HCT116 (cell line): ENCODE results near the gene SPRING1. TPM values are rescaled to one million over a fixed set of nuclear protein-coding genes. Genes with fewer than 3 reads are reported as not detected.
A peak's percentile ranks its signal among the peaks of the same experiment; 100 is the strongest.
"Not testable (repeated sequence)": the region's sequence is repeated elsewhere in the genome, so short reads cannot be mapped to it uniquely, and the experiment has no call there.

Source experiments
- ATAC-seq: fragments of 200-7000 bp; cut with Tn5 transposase; 2 replicates; pipeline ENCODE4 v1.9.1; 2020; ENCODE audit warnings: mild to moderate bottlenecking, moderate library complexity
- BruUV-seq: library from RNA; stranded (reverse); fragments of 400-500 nt; replicated peaks from 2 replicates; lab custom pipeline; 2021; lab: Mats Ljungman, UMichigan
- CTCF ChIA-PET: fragments of 300-600 bp; sonication (Branson Sonifier 250); formaldehyde crosslinking; loops from one replicate; lab custom pipeline; 2021; ENCODE audit warnings: antibody characterized with exemption; lab: Charles Lee
- POLR2A ChIA-PET: fragments of 300-600, 350-600 bp; sonication (Branson Sonifier 250); formaldehyde crosslinking; loops from one replicate; lab custom pipeline; 2021; ENCODE audit warnings: antibody characterized with exemption; lab: Charles Lee
- RAD21 ChIA-PET, 2 experiments: fragments of 300-600 bp; sonication (Branson Sonifier 250); formaldehyde crosslinking; loops; one replicate each; lab custom pipeline; 2023; ENCODE audit warnings: low total read pairs in 2 of 2; ENCODE audit not compliant: uncharacterized antibody in 2 of 2, unreplicated experiment in 2 of 2, low non-redundant PET in 1 of 2; lab: Charles Lee
- DNase-seq: peaks from one replicate; pipeline ENCODE4 v3.0.0-alpha.2; 2010; ENCODE audit warnings: low read depth, low spot score
- H2AFZ ChIP-seq: fragments of 200-600 bp; shearing (Covaris generic), sonication (generic); 2 replicates; pipeline ENCODE4 v1.6.1; 2017; ENCODE audit warnings: low read depth, mixed run types, mixed read lengths, antibody characterized with exemption, low read length; ENCODE audit not compliant: poor library complexity, severe bottlenecking
- H3K27ac ChIP-seq: 2 replicates; pipeline ENCODE4 v1.5.1; 2012; ENCODE audit warnings: low read depth, low read length
- H3K27me3 ChIP-seq: fragments of 200-600 bp; sonication (generic); 2 replicates; pipeline ENCODE4 v1.6.1; 2016; ENCODE audit warnings: mixed run types, low read length, mixed read lengths; ENCODE audit not compliant: insufficient read depth
- H3K36me3 ChIP-seq, 2 experiments: fragments of 200-500 bp in 1 of 2; fragments of 200-600 bp in 1 of 2; sonication (Bioruptor generic) in 1 of 2; sonication (generic) in 1 of 2; 2 replicates each; pipeline versions ENCODE4 v1.5.1 to v1.6.1; 2014 to 2016; ENCODE audit warnings: low read length in 2 of 2, inconsistent platforms in 1 of 2, mixed read lengths in 1 of 2, mixed run types in 1 of 2; ENCODE audit not compliant: insufficient read depth in 2 of 2, control insufficient read depth in 1 of 2
- H3K4me1 ChIP-seq, 2 experiments: fragments of 200-600 bp in 1 of 2; sonication (generic) in 1 of 2; 2 replicates each; pipeline versions ENCODE4 v1.5.1 to v1.6.1; 2012 to 2017; ENCODE audit warnings: low read length in 2 of 2, inconsistent platforms in 1 of 2, mild to moderate bottlenecking in 1 of 2, mixed read lengths in 1 of 2, mixed run types in 1 of 2, moderate library complexity in 1 of 2; ENCODE audit not compliant: insufficient read depth in 2 of 2, control insufficient read depth in 1 of 2
- H3K4me2 ChIP-seq: fragments of 200-600 bp; sonication (generic); 2 replicates; pipeline ENCODE4 v1.6.1; 2017; ENCODE audit warnings: mixed run types, low read length, mixed read lengths
- H3K4me3 ChIP-seq, 2 experiments: fragments of 200-600 bp in 1 of 2; sonication (generic) in 1 of 2; replicated peaks in 1 of 2; 2 replicates each; pipeline ENCODE4 v1.5.1; 2011 to 2016; ENCODE audit warnings: low read length in 2 of 2, control low read depth in 1 of 2, low read depth in 1 of 2, mild to moderate bottlenecking in 1 of 2, mixed read lengths in 1 of 2, mixed run types in 1 of 2
- H3K79me2 ChIP-seq: fragments of 200-600 bp; sonication (generic); 2 replicates; pipeline ENCODE4 v1.6.1; 2017; ENCODE audit warnings: mild to moderate bottlenecking, mixed run types, low read length, moderate library complexity, mixed read lengths; ENCODE audit not compliant: insufficient read depth
- H3K9ac ChIP-seq: fragments of 200-600 bp; sonication (generic); 2 replicates; pipeline ENCODE4 v1.6.1; 2016; ENCODE audit warnings: low read length, mixed read lengths
- H3K9me2 ChIP-seq: fragments of 200-600 bp; sonication (generic), shearing (Covaris generic); 2 replicates; pipeline ENCODE4 v1.6.1; 2017; ENCODE audit warnings: mixed run types, mild to moderate bottlenecking, moderate library complexity; ENCODE audit not compliant: insufficient read depth
- H3K9me3 ChIP-seq, 2 experiments: fragments of 200-500 bp in 1 of 2; fragments of 200-600 bp in 1 of 2; sonication (Bioruptor generic) in 1 of 2; sonication (generic) in 1 of 2; 2 replicates each; pipeline ENCODE4 v1.6.1; 2014 to 2017; ENCODE audit warnings: low read length in 2 of 2, mixed read lengths in 2 of 2, inconsistent platforms in 1 of 2, low read depth in 1 of 2, mild to moderate bottlenecking in 1 of 2, mixed run types in 1 of 2, moderate library complexity in 1 of 2; ENCODE audit not compliant: control insufficient read depth in 1 of 2, insufficient read depth in 1 of 2
- H4K20me1 ChIP-seq: fragments of 200-600 bp; sonication (generic), shearing (Covaris generic); 2 replicates; pipeline ENCODE4 v1.6.1; 2017; ENCODE audit warnings: mixed run types, mild to moderate bottlenecking, moderate library complexity; ENCODE audit not compliant: insufficient read depth
- EGR1 ChIP-seq: IDR thresholded peaks from 2 replicates; pipeline ENCODE4 v1.6.1; 2012; ENCODE audit warnings: low read depth
- EZH2 ChIP-seq: fragments of 200-600 bp; sonication (generic); IDR thresholded peaks from 2 replicates; pipeline ENCODE4 v1.6.1; 2017; ENCODE audit warnings: antibody characterized with exemption, mixed run types
- JUND ChIP-seq: IDR thresholded peaks from 2 replicates; pipeline ENCODE4 v1.6.1; 2012
- RAD21 ChIP-seq: IDR thresholded peaks from 2 replicates; pipeline ENCODE4 v1.6.1; 2012; ENCODE audit warnings: low read depth, mild to moderate bottlenecking
- YY1 ChIP-seq: IDR thresholded peaks from 2 replicates; pipeline ENCODE4 v1.6.1; 2011; ENCODE audit warnings: low read length, low read depth, moderate library complexity, mild to moderate bottlenecking; ENCODE audit not compliant: insufficient replicate concordance; ENCODE audit errors: extremely low read depth
- intact Hi-C: fragments of 100-400 bp; cut with micrococcal nuclease; formaldehyde crosslinking; loops from 2 replicates; pipeline ENCODE4 v1.10.0; 2022
- total RNA-seq: library from RNA; stranded (reverse); gene quantifications from one replicate; pipeline ENCODE4 v1.2.1, GENCODE V29; 2021; ENCODE audit not compliant: unreplicated experiment

SPRING1 gene
- total RNA-seq, 1 experiment from 2014 or later = 28.5 TPM

GRCh38 chr12:116759783-116760621 lies 22.1 kb upstream of the SPRING1 start (continued):
- TF ChIP-seq RAD21 (no peak), YY1 (peak; percentile 55), EZH2 (no peak), JUND (no peak), EGR1 (no peak)

DNA sequence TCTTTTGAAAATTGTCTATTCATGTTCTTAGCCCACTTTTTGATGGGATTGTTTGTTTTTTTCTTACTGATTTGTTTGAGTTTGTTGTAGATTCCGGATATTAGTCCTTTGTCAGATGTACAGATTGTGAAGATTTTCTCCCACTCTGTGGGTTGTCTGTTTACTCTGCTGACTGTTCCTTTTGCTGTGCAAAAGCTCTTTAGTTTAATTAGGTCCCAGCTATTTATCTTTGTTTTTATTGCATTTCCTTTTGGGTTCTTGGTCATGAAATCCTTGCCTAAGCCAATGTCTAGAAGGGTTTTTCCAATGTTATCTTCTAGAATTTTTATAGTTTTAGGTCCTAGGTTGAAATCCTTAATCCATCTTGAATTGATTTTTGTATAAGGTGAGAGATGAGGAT lies 16.9 kb upstream of the SPRING1 start:
- ATAC-seq, RAD21 ChIA-PET, H3K27me3 ChIP-seq, BruUV-seq, H3K27ac ChIP-seq, DNase-seq, POLR2A ChIA-PET, H3K4me2 ChIP-seq, intact Hi-C loops, H3K9me3 ChIP-seq, CTCF ChIA-PET, H2AFZ ChIP-seq, H4K20me1 ChIP-seq, H3K4me1 ChIP-seq, H3K9me2 ChIP-seq, H3K36me3 ChIP-seq, H3K4me3 ChIP-seq, H3K79me2 ChIP-seq, H3K9ac ChIP-seq: not testable (repeated sequence)

DNA sequence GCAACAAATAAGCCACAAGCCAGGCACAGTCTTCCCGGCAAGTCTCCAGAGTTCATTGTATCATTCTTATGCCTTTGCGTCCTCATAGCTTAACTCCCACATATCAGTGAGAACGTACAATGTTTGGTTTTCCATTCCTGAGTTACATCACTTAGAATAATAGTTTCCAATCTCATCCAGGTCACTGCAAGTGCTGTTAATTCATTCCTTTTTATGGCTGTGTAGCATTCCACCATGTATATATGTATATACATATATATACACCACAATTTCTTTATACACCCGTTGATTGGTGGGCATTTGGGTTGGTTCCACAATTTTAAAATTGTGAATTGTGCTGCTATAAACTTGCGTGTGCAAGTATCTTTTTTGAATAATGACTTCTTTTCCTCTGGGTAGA lies 16.2 kb upstream of the SPRING1 start:
- CTCF ChIA-PET, H4K20me1 ChIP-seq, BruUV-seq, H3K79me2 ChIP-seq, intact Hi-C loops, H3K4me3 ChIP-seq, H3K36me3 ChIP-seq, H3K27me3 ChIP-seq, H3K27ac ChIP-seq, H2AFZ ChIP-seq, POLR2A ChIA-PET, H3K4me2 ChIP-seq, RAD21 ChIA-PET, DNase-seq, H3K4me1 ChIP-seq, ATAC-seq, H3K9me3 ChIP-seq, H3K9me2 ChIP-seq, H3K9ac ChIP-seq: not testable (repeated sequence)
